Pons (tissue), 1 donor: ENCODE measurements around the gene CCDC93.

Experiments
- DNase-seq: peaks from one replicate; pipeline ENCODE4 v3.0.0-alpha.2; 2016; ENCODE audit warnings: low spot score

CCDC93 gene

DNA sequence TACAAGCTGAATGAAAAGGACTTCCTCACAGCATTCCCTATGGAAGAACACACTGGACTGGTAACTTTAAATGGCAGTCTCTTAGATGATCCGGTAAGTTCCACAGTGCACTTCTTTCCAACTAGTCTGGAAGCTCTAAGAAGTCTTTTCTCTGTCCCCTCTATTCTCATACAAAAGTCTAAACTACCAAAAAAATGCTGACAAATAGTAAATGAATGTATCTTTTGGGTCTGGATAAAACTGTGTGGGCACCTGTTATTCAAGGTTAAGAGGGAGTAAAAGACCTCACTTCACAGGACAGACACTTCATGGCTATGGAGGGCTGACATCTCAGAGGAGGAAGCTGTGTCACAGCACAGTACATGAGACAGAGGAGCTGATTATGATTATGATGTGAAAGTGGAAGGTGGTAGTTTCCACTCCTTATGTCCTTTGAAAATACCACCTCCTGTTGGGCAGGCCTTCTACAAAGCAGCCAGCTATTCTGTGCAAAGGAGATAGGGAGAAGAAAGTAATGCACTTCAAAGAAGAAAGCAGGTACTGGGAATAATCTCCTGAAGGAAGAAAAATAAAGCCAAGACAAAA is 23.9 kb downstream of the CCDC93 start:
- DNase-seq = no peak

GRCh38 chr2:117987121-117987520 is 26.7 kb downstream of the CCDC93 start:
- no peak for DNase-seq

DNA sequence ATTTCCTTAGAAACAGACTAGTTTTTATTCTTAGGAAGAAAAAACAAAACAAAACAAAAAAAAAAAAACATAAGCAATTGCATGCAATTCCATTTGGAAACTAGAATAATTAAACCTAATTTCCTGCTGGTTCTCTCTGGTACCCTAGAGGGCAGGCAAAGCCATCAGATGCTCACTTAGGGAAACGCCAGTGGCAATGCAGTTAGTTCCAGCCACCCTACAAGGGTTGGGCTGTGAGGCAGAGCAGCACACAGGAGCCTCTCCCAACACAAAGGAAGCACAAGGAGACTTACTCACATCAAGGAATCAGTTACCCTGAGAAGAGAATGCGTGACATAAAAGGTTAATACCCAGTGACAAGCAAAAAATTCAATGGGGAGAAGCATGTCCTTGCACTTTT is 28.8 kb downstream of the CCDC93 start:
- peak; percentile 66 for DNase-seq

- DNase-seq = no peak
Observed at GRCh38 chr2:117984208-117984607, 29.7 kb downstream of the CCDC93 start.

DNA sequence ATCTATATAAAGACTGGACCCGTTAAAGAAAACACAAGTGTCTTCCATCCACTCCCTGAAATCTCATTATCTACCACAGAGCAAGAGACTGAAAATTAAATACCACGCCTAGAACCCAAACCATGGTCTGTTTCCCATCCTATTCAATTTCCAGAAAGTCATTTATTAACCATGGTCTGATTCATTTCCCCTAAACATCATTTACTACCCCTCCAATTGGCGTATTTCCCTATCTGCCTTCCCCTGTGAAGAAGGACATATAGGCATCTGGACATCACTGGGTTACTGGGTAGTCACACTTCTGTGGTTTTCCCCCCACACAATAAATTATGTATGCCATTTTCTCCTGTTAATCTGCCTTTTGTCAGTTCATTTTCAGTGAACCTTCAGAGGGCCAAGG is 30.8 kb downstream of the CCDC93 start:
- no peak for DNase-seq

DNA sequence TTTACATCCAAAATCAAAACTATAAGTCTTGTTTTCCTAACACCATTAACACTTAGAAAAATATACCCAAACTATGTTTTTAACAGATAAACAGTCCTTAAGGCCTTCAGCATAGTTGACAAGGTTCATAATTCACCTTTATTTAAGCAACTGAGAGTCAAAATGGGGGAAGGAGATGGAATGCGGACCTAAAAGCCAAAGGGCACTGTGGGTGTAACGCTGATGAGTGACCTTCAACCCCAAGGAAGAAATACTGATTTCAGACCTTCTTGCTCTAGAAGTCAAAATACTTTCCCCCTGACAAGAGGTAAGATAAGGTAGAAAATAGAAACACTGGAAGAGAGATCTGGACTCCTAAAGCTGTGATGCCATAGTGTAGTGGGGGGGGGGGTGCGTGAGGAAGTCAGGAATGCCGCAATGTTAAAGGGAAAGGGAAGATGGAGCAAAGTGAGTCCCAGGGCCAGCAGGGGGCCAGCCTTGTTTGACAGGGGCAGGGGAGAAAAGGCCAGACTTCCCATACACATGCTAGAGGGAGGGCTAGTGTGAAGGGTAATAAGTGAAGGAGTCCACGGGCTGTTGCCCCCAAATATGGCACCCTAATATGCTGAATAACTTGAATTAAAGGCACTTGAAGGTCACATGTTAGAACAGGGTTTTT is 31.4 kb downstream of the CCDC93 start:
- DNase-seq = no peak

GRCh38 chr2:117981810-117982209 is 32.1 kb downstream of the CCDC93 start:
- no peak for DNase-seq

DNA sequence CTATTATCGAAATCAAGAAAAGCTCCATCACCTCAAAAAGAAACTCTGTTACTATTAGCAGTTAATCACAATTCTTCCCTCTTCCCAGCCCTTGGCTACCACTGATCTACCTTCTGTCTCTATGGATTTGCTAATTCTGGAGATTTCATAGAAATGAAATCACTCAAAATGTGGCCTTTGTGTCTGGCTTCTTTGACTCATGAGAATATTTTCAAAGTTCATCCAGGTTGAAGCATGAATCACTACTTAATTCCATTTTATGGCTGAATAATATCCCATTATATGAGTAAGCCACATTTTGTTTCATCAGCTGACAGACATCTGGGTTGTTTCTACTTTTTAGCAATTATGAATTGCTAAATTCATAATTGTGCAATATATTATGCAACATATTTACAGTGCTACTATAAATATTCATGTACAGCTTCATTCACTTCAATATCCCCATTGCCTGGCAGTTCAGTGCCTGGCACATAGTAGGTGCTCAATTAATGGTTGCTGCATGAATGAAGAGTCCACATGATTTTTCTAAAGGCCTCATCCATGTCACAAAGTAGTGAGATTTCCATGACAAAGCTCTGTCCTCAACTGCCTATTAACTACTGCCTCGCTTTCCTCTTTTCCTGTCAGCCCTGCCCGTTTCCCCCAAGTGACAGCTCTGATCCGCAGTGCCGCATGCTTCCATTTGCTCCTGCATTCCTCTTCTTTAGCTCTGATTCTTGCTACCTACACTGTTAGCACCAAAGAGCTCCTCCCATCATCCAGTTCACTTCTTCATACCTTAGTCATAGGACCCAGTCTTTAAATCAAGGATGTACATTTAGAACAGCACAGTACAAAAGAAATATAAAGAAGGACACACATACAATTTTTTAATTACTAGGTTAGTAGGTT is 32.8 kb downstream of the CCDC93 start:
- no peak for DNase-seq

GRCh38 chr2:117979911-117980701 is 33.8 kb downstream of the CCDC93 start:
- DNase-seq = peak; percentile 73

GRCh38 chr2:117977696-117978095 is 36.2 kb downstream of the CCDC93 start:
- DNase-seq = no peak

DNA sequence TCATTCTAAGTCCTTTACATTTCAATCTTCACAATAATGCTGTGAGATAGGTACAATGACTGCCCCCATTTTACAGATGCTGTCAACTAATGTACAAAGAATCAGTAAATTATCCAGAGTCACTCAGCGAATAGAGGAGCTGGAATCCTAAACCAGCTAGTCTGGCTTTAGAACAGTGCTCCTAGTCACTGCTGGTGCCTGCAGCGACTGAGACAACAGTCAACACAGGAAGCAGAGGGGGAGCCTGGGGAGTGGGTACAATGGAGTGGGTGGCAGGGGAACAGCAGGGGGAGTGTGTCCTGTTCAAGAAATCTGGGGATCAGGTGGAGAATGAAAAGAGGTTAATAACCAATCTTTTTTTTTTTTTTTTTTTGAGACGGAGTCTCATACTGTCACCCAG is 37.3 kb downstream of the CCDC93 start:
- no peak for DNase-seq

GRCh38 chr2:117973498-117974082 is 40.3 kb downstream of the CCDC93 start:
- no peak for DNase-seq

DNA sequence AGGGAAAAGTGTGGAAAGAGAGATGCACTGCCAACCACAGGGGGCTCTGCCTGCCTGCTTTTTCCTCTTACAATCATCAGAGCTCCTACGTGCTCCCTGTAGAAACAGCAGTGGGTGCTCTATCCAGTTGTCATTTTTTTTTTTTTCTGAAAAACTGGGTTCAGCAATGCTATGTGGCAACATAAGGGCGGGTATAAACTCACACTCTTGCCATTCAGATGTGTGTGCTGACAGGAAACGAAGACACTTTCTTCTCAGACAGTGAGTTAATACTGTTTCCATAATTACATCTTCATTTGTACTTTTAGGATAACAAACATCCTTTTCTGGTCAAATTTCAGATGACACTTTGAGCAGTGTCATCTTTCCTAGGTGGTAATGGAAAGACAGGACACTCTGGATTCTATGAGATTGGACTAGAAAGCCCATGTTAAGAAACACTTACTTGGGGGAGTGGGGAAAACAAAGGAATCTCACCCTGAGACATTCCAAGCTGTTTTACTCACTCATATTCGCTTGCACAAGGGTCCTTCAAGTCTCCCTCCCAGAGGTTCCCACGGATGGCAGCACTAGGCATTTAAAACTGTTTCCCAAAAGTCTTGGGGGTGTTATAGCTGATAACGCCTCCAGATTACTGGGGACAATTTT is 41.3 kb downstream of the CCDC93 start:
- no peak for DNase-seq

DNA sequence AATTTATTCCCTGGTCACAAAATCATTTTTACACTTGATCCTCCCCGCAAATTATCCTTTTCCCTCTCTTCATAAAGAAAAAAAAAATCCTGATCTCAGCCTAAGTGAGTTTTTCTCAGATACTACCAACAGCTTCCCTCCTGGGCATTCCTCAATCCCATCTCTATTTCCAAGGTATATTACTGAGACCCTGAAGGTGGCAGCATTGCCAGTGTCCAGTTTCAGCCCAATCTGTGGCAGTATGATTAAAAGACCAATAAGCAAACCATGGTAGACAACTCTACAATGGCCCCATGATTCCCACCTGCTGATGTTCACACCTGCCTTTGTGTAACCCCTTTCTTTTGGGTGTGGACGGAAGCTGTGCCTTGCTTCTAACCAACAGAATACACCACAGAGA is 45.1 kb downstream of the CCDC93 start:
- DNase-seq = no peak

DNA sequence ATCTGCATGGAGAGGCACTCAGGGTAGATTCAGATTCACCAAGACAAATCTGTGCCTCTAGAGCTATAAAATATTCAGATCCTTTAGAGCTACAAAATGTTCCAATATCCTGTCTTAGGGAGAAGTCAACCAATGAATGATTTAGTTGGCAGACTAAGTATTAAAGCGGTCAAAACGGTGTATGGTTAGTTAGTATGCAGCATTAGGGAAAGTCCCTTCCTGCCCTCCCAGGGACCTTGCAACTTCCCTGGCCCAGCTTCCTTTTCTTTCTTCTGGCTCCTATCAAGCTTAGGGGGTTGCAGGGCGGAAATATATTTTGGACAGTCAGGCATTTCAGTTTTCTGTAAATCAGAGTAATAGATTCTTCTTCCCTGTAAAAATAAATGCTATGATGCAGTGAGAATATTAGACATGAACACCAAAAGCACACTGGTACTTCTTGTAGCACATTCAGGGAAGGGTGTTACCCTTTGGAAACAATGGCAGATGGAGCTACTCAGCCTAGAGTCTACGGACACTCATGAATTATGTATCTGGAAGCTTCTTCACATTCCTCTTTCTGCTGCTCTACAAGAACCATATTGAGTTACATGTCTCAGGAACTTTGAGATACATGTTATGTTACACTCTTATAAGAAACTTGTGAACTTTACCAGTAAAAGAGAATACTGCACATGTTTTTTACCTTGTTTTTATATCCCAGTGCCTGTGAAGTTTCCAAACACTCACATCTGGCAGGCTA is 45.7 kb downstream of the CCDC93 start:
- no peak for DNase-seq

- no peak for DNase-seq
Observed at GRCh38 chr2:117963446-117963845, 50.4 kb downstream of the CCDC93 start.

DNA sequence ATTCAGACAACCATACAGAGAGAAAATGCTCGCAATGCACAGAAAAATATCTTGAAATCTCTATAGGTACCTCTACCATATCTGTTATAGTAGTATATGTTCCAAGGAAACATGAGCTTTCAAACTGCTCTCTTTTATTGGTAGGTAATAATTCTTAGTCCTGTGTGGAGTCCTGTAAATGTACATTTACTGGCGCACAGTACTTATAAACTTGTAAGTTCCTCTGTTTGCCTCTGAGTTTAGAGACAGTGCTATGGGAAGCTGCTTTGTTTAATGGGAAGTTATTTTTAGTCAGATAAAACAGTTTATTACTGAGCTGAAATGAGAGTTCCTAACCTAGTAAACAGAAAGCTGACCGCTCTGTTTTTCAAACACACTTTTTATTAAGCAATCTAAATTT is 52.7 kb downstream of the CCDC93 start:
- DNase-seq = no peak

GRCh38 chr2:117960231-117960630 is 53.6 kb downstream of the CCDC93 start:
- no peak for DNase-seq

DNA sequence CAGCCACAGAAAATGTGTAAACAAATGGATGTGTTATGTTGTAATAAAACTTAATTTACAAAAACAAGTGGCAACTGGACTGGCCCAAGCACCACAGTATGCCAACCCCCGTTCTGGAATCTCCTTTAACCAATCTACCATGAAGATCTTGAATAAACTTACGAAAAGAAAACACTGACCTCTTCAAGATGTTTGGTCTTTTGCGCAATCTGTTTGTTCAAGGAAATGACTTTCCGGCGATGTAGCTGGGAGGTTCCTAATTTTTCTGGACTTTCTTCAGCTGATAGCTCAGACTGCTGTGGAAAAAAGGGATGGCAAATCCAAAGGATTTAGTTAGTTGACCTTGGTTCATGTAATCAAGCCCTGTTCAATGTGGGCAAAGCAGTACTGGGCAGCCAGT is 55.7 kb downstream of the CCDC93 start:
- DNase-seq = no peak

DNA sequence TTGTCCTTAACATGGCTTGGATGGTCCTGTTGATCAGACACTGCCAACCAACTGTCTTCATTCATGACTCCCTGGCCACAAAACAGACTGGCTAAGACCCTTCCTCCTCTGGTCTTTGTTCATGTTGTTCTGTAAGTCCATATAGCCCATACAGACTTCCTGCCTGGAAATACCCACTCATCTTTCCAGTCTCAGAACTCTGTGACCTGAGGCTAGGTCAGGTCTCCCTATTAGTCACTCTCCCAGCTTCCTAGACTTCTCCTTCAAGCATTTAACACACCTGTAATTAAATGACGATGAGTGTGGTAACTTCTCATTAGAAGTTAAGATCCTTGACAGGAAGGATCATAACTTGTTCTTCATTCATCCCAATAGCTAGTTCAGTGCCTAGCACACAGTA is 56.3 kb downstream of the CCDC93 start:
- DNase-seq = no peak
